ENCODE measurements around the gene GLRX2.

DNA sequence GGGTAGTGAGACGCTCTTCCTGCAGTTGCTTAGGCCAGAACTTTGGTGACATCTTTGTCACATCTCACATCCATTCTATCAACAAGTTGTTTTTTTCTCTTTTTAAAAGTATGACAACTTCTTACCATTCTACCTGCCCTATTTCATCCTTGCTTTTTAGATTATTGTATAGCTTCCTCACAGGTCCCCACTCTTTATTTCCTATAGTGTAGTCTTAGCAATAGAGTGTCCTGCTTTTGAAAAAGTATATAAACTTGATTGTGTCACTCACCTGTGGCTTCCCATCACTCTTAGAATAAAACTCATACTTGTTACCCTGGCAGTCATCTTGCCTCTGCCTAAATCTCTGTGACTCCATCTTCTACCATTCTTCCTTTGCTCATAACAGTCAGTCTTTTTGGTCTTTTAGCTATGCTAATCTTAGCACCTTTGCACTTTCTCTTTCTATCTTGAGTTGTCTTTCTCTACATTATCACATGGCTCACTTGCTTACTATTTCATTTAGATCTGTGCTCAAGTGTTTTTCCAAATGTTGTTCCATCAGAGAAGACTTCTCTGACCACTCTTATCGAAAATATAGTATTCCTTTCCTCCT, 26.1 kb upstream of the GLRX2 start:
- TF ChIP-seq, protein P1, sequence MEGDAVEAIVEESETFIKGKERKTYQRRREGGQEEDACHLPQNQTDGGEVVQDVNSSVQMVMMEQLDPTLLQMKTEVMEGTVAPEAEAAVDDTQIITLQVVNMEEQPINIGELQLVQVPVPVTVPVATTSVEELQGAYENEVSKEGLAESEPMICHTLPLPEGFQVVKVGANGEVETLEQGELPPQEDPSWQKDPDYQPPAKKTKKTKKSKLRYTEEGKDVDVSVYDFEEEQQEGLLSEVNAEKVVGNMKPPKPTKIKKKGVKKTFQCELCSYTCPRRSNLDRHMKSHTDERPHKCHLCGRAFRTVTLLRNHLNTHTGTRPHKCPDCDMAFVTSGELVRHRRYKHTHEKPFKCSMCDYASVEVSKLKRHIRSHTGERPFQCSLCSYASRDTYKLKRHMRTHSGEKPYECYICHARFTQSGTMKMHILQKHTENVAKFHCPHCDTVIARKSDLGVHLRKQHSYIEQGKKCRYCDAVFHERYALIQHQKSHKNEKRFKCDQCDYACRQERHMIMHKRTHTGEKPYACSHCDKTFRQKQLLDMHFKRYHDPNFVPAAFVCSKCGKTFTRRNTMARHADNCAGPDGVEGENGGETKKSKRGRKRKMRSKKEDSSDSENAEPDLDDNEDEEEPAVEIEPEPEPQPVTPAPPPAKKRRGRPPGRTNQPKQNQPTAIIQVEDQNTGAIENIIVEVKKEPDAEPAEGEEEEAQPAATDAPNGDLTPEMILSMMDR (IDR thresholded peaks at IDR 0.05), result no peak
- no peak for TF ChIP-seq POLR2A (IDR thresholded peaks at IDR 0.05)

Measured in uterus (tissue), 2 donors.